SIG-M5 (cell line): ENCODE data around the gene LMO1.

ENCODE experiments used
- DNase-seq: peaks from one replicate; lab custom pipeline; 2025; lab: John Stamatoyannopoulos, UW

The LMO1 gene

GRCh38 chr11:8225589-8226036, 38.1 kb downstream of the LMO1 start:
- no peak for DNase-seq

GRCh38 chr11:8224711-8225110, 39.0 kb downstream of the LMO1 start:
- DNase-seq: no peak

- DNase-seq: no peak
Observed at GRCh38 chr11:8224161-8224591, 39.5 kb downstream of the LMO1 start.

- no peak for DNase-seq
Observed at GRCh38 chr11:8223513-8223900, 40.2 kb downstream of the LMO1 start.

- DNase-seq: no peak
Observed at GRCh38 chr11:8222820-8223512, 40.7 kb downstream of the LMO1 start.

GRCh38 chr11:8221917-8222495, 41.7 kb downstream of the LMO1 start:
- no peak for DNase-seq

GRCh38 chr11:8221046-8221723, 42.5 kb downstream of the LMO1 start:
- no peak for DNase-seq

GRCh38 chr11:8220261-8221045, 43.2 kb downstream of the LMO1 start:
- DNase-seq: no peak

- no peak for DNase-seq
Observed at GRCh38 chr11:8219257-8220021, 44.2 kb downstream of the LMO1 start.

- no peak for DNase-seq
Observed at GRCh38 chr11:8218840-8219239, 44.8 kb downstream of the LMO1 start.

- DNase-seq: no peak
Observed at GRCh38 chr11:8218409-8218808, 45.3 kb downstream of the LMO1 start.

- DNase-seq: no peak
Observed at GRCh38 chr11:8217926-8218325, 45.8 kb downstream of the LMO1 start.

GRCh38 chr11:8217136-8217535, 46.5 kb downstream of the LMO1 start:
- no peak for DNase-seq

- no peak for DNase-seq
Observed at GRCh38 chr11:8213376-8213775, 50.3 kb downstream of the LMO1 start.

- no peak for DNase-seq
Observed at GRCh38 chr11:8209208-8209807, 54.4 kb downstream of the LMO1 start.

GRCh38 chr11:8207080-8208000, 56.3 kb downstream of the LMO1 start:
- no peak for DNase-seq

GRCh38 chr11:8206251-8207079, 57.2 kb downstream of the LMO1 start:
- DNase-seq: no peak

GRCh38 chr11:8205566-8205965, 58.1 kb downstream of the LMO1 start:
- DNase-seq: no peak

GRCh38 chr11:8204596-8204995, 59.1 kb downstream of the LMO1 start:
- DNase-seq: no peak
